SK-N-SH (cell line): ENCODE measurements around the gene CHCHD3.

ENCODE experiments used
- TF ChIP-seq, protein P1 (sequence below): fragments of 200-600 bp; sonication (generic); IDR thresholded peaks from 2 replicates; pipeline ENCODE4 v1.6.1; 2017; ENCODE audit warnings: antibody characterized with exemption, mild to moderate bottlenecking, moderate library complexity
- TF ChIP-seq, protein P2 (sequence below): IDR thresholded peaks from 2 replicates; pipeline ENCODE4 v1.4.0; 2012; ENCODE audit warnings: low read depth, borderline replicate concordance

DNA sequence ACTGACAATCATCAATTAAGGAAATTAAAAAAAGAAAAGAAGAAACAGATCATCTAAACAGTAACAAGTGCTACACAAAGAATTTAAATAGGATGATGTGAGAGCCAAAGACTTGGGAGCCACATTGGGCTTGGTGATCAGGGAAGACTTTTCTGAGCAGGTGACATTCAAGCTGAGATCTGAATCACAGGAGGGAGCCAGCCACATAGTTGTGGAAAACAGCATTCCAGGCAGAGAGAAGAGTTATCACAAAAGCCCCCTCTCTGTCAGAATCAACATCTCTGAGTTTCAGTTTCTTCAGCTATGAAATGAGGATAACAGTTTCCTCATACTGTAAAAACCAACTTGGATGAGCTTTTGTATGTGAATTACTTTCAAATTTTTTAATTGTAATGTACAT is 336.4 kb downstream of the CHCHD3 start:
- TF ChIP-seq, protein P1, sequence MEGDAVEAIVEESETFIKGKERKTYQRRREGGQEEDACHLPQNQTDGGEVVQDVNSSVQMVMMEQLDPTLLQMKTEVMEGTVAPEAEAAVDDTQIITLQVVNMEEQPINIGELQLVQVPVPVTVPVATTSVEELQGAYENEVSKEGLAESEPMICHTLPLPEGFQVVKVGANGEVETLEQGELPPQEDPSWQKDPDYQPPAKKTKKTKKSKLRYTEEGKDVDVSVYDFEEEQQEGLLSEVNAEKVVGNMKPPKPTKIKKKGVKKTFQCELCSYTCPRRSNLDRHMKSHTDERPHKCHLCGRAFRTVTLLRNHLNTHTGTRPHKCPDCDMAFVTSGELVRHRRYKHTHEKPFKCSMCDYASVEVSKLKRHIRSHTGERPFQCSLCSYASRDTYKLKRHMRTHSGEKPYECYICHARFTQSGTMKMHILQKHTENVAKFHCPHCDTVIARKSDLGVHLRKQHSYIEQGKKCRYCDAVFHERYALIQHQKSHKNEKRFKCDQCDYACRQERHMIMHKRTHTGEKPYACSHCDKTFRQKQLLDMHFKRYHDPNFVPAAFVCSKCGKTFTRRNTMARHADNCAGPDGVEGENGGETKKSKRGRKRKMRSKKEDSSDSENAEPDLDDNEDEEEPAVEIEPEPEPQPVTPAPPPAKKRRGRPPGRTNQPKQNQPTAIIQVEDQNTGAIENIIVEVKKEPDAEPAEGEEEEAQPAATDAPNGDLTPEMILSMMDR, result no peak
- TF ChIP-seq, protein P2, sequence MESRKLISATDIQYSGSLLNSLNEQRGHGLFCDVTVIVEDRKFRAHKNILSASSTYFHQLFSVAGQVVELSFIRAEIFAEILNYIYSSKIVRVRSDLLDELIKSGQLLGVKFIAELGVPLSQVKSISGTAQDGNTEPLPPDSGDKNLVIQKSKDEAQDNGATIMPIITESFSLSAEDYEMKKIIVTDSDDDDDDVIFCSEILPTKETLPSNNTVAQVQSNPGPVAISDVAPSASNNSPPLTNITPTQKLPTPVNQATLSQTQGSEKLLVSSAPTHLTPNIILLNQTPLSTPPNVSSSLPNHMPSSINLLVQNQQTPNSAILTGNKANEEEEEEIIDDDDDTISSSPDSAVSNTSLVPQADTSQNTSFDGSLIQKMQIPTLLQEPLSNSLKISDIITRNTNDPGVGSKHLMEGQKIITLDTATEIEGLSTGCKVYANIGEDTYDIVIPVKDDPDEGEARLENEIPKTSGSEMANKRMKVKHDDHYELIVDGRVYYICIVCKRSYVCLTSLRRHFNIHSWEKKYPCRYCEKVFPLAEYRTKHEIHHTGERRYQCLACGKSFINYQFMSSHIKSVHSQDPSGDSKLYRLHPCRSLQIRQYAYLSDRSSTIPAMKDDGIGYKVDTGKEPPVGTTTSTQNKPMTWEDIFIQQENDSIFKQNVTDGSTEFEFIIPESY, result no peak
